GM18499 (cell line): Measurements from ENCODE around the gene SOX6.

Experiments
- ATAC-seq: cut with Tn5 transposase; IDR thresholded peaks from one replicate; pipeline ENCODE4 v1.9.1; 2021; ENCODE audit warnings: moderate number of reproducible peaks; ENCODE audit not compliant: insufficient read depth, unreplicated experiment

SOX6 gene

DNA sequence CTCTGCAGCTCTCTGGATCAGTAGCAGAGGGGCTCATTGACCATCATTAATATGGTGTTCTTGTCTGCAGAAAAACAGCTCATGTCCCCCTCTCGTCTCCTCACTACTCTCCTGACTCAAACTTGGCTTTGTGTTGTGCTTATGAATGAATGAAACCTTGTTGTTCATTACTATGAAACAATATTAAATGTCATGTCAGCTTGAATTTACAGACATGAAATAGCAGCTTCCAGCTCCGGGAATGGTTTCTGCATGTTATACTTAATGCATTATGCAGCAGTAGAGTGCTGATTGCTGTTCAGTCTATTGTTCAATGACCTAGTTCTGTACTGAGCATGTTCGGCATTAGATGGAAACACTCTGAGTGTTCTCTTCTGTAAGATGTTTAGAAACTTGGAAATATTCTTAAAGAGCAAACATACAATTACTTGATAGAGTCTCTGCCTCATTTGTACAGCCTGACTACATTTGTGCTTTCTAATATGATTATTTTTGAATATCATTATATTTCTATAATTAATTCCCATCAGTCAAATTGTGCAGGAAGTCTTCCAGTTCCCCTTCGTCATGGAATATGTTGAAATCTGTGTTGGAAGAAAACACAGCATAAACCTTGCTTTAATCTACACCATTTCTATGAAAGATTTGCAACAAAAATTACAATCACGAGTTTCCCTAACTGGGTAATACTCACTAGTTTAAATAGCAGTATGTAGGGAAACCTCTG, 340.4 kb downstream of the SOX6 start:
- ATAC-seq: no peak

DNA sequence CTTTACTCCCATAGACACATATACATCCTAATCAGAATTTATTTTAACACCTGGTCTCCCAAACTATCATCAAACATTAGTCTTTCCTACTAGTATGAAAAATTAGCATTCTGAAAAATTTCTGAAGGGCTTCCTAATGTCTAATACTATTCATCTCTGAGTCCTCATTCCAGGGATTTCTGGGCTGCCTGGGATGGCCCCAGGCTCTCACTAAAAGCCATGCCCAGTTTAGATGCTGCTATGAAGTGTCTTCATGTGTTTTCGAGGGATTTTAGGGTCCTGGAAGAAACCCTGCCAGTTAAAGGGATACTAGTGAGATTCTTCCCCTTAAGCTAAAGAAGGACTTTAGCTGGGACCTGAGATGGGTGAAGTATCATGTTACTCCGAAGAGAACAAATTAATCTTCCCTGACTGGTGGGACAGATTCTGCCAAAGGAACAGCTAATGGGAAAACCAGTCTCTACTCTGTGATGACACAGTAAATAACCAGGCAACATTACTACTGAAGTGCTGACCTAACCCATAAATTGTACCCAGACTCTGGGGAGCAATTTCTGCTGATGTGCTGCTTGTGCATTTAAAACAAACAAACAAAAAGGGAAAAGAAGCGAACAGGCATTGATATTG, 342.6 kb downstream of the SOX6 start:
- no peak for ATAC-seq

DNA sequence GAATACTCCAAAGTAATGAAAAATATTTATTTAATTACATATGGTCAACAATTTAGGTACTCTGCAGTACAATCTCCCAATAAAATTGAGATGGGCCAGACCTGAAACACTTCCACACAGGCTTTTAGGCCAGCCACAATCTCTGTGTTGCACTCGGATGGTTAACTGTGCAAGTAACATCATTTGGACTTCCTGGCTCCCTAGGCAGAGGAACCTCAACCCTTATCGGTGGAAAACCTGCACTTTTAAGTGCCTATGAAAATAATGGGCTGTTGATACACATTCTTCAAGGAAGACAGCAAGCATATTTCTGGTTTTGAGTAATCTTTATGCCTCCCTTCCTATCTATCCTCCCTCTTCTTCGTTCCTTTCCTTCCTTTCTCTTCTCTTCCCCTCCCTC, 343.1 kb downstream of the SOX6 start:
- ATAC-seq: no peak

DNA sequence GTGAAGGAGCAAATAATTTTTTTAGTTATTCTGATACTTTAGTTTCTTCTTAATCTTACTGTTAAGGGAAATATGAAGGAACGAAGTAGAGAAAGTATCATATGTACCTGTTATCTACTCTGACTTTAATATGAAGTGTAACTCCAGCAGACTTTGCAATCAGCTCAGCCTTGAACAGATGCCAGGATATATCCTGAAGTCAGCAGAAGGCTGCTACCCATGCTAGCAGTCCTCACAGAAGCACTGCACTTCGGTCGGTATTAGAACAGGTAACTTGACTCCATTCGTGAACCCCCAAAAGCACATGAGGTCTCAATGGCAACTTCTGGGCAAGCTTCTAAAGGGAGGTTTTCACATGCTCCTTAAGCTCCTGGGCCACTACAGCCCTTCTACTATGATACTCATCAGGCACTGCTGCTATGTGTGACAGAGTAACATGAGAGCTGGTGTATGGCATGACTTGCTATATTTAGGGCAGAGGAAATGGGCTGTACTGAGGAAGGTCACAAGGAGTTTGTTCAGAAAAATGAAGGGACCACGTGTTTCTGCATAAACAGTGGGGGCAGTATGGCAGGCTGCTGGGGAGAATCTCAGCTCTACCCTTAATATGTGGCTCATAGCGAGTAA, 344.1 kb downstream of the SOX6 start:
- ATAC-seq: no peak

DNA sequence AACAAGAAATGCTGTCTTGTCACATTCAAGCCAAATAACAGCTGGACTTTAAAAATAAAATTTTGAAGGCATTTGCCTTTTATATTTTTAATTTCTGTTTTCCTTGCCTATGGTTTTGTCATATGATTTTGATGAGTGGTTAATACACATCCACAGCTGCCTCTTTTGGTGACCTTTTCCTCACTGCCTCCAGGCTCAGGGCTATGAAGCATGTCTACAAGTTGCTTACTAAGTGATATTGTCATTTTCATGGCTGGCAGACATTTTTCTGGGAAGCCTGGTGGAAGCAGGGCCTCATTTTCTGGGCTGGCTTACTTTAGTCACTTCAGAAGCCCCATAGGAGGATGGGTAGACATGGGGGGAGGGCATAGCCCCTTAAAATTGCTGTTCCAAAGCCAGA, 344.9 kb downstream of the SOX6 start:
- ATAC-seq: no peak

DNA sequence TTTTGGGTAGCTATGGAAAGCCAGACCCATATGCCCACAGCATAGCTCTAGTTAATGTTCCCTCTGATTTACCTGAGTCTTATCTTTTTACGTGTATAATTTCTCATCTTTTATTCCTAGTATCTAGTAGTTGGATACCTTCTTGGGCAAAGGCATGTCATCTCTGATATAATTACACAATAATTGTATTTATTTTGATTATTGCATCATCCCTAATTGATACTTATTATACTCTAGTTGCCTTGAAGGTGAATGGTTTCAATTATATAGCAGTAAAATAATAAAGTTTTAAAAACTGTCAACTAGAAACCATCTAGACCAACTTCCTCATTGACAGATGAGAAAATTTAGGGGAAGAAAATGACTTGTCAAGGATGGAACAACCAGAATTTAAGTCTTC, 347.3 kb downstream of the SOX6 start:
- no peak for ATAC-seq

DNA sequence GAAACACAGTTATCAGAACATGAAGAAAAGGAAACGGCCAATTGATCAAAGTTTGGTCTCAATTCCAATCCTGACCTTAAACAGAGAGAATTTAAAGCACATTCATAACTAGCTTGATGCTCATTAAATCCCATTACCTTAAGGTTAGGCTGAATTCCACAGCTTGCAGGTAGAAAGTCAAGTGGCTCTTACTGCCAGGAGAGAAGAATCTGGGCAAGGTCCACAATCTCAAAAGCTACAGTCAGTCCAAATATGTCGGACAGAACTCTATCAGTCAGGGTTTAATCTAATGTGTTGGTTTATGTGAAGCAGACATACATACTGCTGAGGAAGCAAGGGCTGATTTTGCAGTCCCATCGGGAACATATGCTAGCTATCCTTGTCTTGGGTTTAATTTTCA, 348.8 kb downstream of the SOX6 start:
- no peak for ATAC-seq

DNA sequence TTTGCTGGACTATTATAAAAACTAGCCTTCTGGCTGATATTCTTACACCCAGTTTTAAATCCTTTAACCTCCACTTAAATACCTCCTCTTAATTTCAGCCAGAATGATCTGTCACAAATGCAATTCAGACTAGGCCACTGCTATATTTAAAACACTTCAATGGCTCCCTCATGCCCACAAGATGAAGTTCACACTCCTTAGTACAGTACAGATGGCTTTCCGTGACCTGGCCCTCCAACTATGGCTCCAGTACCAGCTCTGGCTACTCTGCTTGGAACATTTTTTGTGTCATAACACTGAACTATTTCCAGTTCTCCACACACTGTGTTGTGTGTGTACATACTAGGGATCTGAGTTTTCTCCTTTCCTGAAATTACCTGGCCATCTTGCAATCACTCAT, 353.4 kb downstream of the SOX6 start:
- no peak for ATAC-seq

DNA sequence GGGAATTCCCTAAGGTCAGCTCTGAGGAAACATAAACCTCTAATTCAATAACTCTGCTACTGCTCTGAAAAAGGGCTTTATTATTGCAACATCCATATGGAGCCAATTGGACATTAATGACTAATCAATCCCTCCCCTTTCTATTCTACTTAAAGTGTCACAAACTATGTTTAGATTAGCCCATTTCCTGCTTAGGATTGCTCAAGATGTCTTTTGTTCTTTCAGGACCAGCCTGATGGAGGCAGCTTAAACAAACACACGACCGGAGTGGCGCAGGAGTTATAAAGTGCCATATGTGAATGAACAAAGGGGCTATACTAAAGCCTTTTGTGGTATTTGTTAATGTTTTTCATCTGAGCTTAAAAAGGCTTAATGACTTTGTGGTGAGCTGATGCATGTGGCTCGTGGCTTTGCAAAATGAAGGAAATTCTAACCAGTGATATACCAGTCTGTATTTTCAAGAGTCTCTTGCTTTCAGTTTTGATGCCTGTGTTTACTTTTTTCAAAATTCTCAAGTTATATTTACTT, 354.4 kb downstream of the SOX6 start:
- ATAC-seq: no peak

DNA sequence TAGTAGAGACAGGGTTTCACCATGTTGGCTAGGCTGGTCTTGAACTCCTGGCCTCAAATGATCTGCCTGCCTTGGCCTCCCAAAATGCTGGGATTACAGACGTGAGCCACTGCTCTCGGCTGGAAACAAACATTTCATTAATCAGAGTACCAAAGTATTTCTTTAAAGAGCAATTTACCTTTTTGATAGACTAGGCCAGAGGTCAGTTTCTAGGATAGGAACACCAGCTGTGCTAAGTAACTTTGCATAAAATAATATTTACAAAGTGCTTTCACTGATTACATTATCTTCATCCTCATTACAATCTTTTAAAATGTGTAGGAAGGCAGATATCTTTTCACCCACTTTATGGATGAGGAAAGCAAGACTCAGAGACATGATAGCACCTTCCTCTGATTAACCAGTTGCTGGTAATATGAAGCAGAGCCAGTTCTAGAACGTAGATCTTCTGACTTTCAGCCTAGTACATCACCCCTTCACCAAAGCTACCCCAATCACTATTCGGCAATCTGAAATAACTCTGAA, 355.2 kb downstream of the SOX6 start:
- no peak for ATAC-seq

DNA sequence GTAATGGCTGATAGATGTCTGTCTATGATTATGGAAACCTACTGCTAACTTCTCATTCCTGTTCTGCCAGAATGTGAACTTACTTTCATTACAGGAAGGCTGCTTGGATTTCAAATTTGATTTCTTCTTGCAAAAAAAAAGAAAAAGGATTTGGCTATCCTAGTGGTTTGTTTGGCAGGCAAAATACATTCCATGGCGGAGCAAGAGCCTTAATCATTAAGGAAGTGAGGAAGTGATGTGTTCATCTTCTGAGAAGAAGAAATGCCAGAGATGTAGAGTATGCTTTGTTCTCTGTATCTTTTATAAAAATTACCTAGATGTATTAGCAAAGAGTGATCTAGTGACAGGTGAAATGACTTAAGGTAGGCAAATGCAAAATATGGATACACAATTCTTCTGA, 356.3 kb downstream of the SOX6 start:
- no peak for ATAC-seq

DNA sequence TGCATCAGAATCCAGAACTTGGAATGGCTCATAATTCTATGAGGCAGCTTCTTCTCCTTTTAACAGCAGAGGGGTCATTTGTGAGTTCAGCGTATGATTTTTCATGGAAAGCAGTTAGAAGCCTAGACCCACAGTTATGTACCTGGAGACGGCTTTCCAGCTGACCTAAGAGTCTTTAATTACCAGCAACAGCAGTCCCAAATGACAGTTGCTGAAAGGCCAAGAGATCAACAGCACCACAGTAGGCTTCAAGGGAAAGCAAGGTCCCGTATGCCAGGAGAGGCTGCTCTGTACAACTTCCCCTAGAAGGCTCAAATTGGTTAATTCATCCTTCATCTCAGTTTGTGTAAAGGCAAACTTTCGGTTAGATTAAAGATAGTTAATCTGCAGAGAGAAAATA, 363.0 kb downstream of the SOX6 start:
- ATAC-seq: no peak

DNA sequence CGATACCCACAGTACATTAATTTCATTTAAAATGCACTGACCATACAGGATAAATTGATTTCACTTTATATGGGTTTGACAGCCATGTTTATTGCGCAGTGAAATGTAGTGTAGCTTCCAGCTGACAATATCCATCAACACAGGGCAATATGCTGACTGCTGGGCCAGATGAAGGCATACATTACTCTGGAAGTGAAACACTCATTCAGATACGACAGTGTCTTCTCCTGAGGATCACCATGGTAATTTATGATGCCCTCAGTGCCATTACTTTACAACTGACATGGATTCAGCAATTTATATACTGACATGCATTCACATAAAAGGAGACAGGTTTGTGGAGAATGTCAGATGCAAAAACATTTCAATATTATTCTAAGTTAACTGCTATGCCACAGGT, 365.1 kb downstream of the SOX6 start:
- ATAC-seq: no peak

DNA sequence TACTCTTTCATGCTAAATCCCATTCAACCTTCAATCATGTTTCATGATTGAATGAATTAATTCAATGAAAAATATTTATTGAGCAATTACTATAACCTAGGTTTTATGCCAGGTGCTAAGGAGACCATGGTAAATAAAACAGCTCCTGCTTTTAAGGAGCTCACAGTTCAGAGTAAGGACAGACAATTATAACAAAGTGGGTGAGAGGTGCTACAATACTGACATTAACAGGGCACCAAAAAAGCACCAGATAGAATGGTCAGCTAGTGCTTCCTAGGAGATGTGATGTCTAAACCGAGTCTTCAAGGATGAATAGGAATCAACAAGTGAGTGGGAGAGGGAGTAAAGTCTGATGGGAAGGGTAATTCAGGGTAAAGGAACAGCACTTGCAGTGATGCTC, 366.7 kb downstream of the SOX6 start:
- ATAC-seq: no peak

DNA sequence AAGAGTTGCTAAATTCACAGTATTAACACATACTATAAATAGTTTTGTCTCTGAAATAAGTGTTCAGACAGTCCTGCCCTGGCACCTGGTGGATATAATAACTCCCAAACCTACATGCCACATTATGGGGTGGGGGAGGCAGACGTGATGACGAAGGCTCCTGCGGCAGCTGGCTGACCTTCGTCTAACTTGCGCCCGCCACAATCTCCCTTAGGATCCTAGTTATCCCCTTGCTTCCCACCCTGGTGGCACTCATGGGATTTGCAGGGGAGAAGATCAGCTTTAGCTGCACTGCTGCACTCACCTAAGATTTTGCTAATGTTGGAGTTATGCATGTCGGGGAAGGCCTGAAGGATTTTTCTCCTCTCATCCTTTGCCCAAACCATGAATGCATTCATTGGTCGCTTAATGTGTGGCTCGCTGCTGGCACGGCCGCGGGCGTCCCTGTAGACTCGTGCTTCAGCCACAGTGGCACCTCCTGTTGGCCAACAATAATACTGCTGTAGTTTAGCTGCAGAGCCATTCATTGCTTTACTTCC, 367.6 kb downstream of the SOX6 start:
- no peak for ATAC-seq

DNA sequence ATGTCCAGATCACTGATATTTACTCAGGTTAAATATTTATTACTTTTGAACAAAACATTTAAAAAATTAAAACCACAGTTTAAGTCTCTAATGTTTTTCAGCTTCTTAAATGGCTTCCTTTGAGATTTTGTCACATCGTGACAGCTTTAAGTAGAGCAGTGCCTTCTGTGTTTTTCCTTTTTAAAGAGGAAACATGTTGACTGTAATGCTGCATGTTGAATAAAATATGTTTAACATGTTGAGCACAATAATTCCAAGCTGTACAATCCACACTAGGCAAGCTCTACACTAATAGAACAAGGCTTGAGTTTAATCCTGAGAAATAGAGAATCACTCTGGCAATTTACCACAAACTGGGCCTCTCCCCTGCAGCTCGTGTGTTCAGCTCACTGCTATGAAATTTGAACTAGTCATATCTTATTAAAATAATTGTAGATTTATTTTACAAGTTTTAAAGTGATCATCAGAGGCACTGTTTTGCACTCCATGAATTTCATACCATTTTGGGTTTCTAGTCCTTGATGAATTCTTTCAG, 368.3 kb downstream of the SOX6 start:
- ATAC-seq: no peak

DNA sequence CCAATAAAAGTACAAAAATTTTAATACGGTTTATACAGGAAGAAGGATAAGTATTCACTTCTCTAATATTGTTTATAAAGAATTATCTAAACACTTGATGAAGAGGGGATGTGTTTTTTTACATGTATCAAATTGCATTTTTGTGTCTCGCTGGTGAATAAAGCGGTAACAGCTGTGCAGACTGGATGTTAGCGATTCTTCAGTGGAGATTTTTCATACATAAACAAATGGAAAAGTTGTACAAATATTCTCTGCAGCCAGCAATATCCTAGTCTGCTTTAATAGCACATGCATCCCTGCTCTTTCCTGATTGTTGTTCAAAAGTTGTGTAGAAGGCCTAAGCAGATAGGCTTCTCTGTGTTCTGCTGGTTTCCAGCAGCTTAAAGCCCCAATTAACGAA, 369.3 kb downstream of the SOX6 start:
- ATAC-seq: no peak

DNA sequence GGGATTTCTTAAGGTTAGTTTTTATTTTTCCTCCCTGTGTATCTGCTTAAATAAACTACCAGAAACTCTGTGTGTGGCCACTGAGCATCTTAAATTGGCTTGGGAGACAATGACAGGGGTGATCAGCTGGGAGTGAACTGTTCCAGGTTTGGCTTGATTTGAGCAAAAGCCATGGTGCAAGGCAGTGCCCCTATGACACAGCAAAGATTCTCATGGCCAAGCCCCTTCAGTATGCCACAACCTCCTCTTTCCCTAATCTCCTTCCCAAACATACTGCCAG, 370.5 kb downstream of the SOX6 start:
- ATAC-seq: no peak

DNA sequence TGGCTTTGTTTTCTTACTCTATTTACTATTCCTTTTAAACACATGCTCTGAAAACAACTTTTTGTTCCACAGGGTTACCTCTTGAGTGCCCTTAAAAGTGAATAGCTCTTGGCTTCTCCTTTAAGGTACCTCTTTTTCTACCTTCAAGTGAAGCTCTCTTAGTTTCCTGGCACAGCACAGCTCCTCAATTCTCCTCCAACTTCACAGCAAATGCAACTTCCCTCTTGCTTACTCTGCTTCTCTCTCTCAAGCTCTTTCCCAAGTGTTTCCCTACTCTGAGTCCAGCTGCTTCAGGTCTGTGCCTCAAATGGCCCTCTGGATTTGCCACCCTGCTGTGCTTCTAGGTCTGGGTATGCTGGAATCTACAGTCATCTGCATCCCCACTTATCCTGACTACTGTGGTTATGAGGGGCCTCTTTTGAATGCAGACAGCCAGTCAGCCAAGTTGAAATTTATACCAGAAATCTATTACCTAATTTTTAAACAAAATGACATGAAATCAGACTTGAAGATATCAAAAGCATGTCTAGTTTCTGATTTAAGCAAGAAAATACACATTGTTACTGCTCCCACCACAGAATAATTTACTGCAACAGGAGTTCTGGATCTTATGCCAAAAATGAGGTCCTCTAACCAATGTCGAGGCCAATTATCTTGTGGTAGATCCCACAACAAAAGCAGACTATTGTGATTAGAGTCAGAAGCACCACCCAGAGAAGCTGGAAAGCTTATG, 371.1 kb downstream of the SOX6 start:
- ATAC-seq: no peak

DNA sequence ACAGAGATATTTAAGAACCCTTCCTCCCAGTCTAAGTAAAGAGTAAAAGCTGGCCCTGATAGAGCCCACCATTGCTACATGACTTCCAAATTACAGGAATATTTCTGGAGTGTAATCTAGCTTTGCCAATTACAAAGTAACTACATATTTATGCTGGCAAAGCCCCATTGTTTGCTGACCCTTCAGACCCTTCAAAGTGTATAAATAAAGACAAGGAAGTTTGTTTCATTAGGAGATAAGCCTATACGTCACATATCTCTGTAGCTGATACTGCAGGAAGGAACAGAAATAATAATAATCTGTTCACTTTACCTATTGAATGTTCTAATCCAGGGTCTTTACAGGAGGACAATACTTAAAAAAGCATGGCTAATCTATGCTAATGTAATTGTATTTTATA, 375.1 kb downstream of the SOX6 start:
- no peak for ATAC-seq
